Posterior cingulate gyrus (tissue), 11 donors: ENCODE results near the gene UMODL1.
A peak's percentile ranks its signal among the peaks of the same experiment; 100 is the strongest.

ENCODE experiments used
- DNase-seq, 10 donors: peaks; one replicate each; pipeline versions ENCODE4 v3.0.0 to v3.0.0-alpha.2; 2020 to 2021; ENCODE audit warnings: mixed read lengths in 3 of 10
- intact Hi-C: fragments of 100-400 bp; cut with DNase I; formaldehyde crosslinking; loops from one replicate; pipeline ENCODE4 v1.15.1; 2023

The UMODL1 gene

GRCh38 chr21:42122808-42123207 lies 51.7 kb downstream of the UMODL1 start:
- peak in 3 of 10 donors; percentile 54 to 67 (median 63) for DNase-seq
- intact Hi-C loops, result no loop called here

- intact Hi-C loops, result no loop called here
- peak in 1 of 10 donors; percentile 19 for DNase-seq
Observed at GRCh38 chr21:42123219-42123908, 52.2 kb downstream of the UMODL1 start.

- peak in 3 of 10 donors; percentile 32 to 72 (median 71) for DNase-seq
- intact Hi-C loops, result no loop called here
Observed at GRCh38 chr21:42124081-42124480, 53.0 kb downstream of the UMODL1 start.

GRCh38 chr21:42124826-42125570 lies 53.9 kb downstream of the UMODL1 start:
- DNase-seq, result peak in 2 of 10 donors; percentile 64 to 67
- intact Hi-C loops, result no loop called here

GRCh38 chr21:42125571-42126544 lies 54.7 kb downstream of the UMODL1 start:
- peak in 2 of 10 donors; percentile 57 to 74 for DNase-seq
- intact Hi-C loops, result no loop called here

GRCh38 chr21:42127164-42128150 lies 56.3 kb downstream of the UMODL1 start:
- intact Hi-C loops, result no loop called here
- DNase-seq, result peak in 2 of 10 donors; percentile 37 to 62

GRCh38 chr21:42129300-42130266 lies 58.5 kb downstream of the UMODL1 start:
- peak in 2 of 10 donors; percentile 27 to 44 for DNase-seq

GRCh38 chr21:42130441-42130840 lies 59.3 kb downstream of the UMODL1 start:
- intact Hi-C loops, result no loop called here
- peak in 1 of 10 donors; percentile 27 for DNase-seq

More at GRCh38 chr21:42129300-42130266, 58.5 kb downstream of the UMODL1 start:
- intact Hi-C loops, result no loop called here

- no peak for DNase-seq
- intact Hi-C loops, result no loop called here
Observed at GRCh38 chr21:42132183-42132582, 61.1 kb downstream of the UMODL1 start.

GRCh38 chr21:42133131-42133530 lies 62.0 kb downstream of the UMODL1 start:
- DNase-seq, result peak in 1 of 10 donors; percentile 4
- intact Hi-C loops, result no loop called here

- intact Hi-C loops, result no loop called here
- peak in 3 of 10 donors; percentile 19 to 44 (median 40) for DNase-seq
Observed at GRCh38 chr21:42135386-42136052, 64.4 kb downstream of the UMODL1 start.

- intact Hi-C loops, result no loop called here
- peak in 3 of 10 donors; percentile 11 to 69 (median 59) for DNase-seq
Observed at GRCh38 chr21:42137191-42137904, 66.2 kb downstream of the UMODL1 start.

- intact Hi-C loops, result loop anchor here (10.0 kb wide), 1 partner anchor 394 kb away; no protein-coding TSS in a partner anchor
- peak in 3 of 10 donors; percentile 6 to 43 (median 11) for DNase-seq
Observed at GRCh38 chr21:42140196-42140934, 69.2 kb downstream of the UMODL1 start.

- DNase-seq, result peak in 3 of 10 donors; percentile 4 to 56 (median 30)
- intact Hi-C loops, result loop anchor here (10.0 kb wide), 1 partner anchor 393 kb away; no protein-coding TSS in a partner anchor
Observed at GRCh38 chr21:42141643-42142042, 70.5 kb downstream of the UMODL1 start.

GRCh38 chr21:42142141-42142540 lies 71.0 kb downstream of the UMODL1 start:
- intact Hi-C loops, result loop anchor here (10.0 kb wide), 1 partner anchor 393 kb away; no protein-coding TSS in a partner anchor
- peak in 3 of 10 donors; percentile 18 to 68 (median 53) for DNase-seq

- intact Hi-C loops, result loop anchor here (10.0 kb wide), 1 partner anchor 392 kb away; no protein-coding TSS in a partner anchor
- DNase-seq, result no peak
Observed at GRCh38 chr21:42142627-42143026, 71.5 kb downstream of the UMODL1 start.
